Smooth muscle cell (in vitro differentiated cells): ENCODE data around the gene LMF1. TPM values are rescaled to one million over a fixed set of nuclear protein-coding genes. Genes with fewer than 3 reads are reported as not detected.

ENCODE experiments used
- DNase-seq: peaks from one replicate; lab custom pipeline; 2025; ENCODE audit not compliant: unreplicated experiment; lab: John Stamatoyannopoulos, UW
- H2AFZ ChIP-seq: fragments of 200-600 bp; sonication (generic); 2 replicates; pipeline ENCODE4 v1.6.0; 2016; ENCODE audit warnings: antibody characterized with exemption, low read depth, mild to moderate bottlenecking
- H3F3A ChIP-seq: fragments of 200-600 bp; sonication (generic); 2 replicates; pipeline ENCODE4 v1.6.0; 2017; ENCODE audit warnings: antibody characterized with exemption, low read depth
- H3K27ac ChIP-seq: fragments of 200-600 bp; sonication (generic); 2 replicates; pipeline ENCODE4 v1.5.1; 2016; ENCODE audit warnings: low read depth, mild to moderate bottlenecking
- H3K27me3 ChIP-seq: fragments of 200-600 bp; sonication (generic); 2 replicates; pipeline ENCODE4 v1.6.1; 2016; ENCODE audit warnings: low read depth, mild to moderate bottlenecking
- H3K36me3 ChIP-seq: fragments of 200-600 bp; sonication (generic); 2 replicates; pipeline ENCODE4 v1.5.1; 2016; ENCODE audit warnings: low read depth
- H3K4me1 ChIP-seq: fragments of 200-600 bp; sonication (generic); 2 replicates; pipeline ENCODE4 v1.5.1; 2016; ENCODE audit warnings: low read depth
- H3K4me2 ChIP-seq: fragments of 200-600 bp; sonication (generic); 2 replicates; pipeline ENCODE4 v1.6.0; 2016; ENCODE audit warnings: mild to moderate bottlenecking
- H3K4me3 ChIP-seq: fragments of 200-600 bp; sonication (generic); 2 replicates; pipeline ENCODE4 v1.5.1; 2016; ENCODE audit warnings: mild to moderate bottlenecking
- H3K79me2 ChIP-seq: fragments of 200-600 bp; sonication (generic); 2 replicates; pipeline ENCODE4 v1.6.0; 2016; ENCODE audit warnings: low read depth, mild to moderate bottlenecking
- H3K9ac ChIP-seq: fragments of 200-600 bp; sonication (generic); 2 replicates; pipeline ENCODE4 v1.6.0; 2016; ENCODE audit warnings: low read depth
- H3K9me3 ChIP-seq: fragments of 200-600 bp; sonication (generic); replicated peaks from 2 replicates; pipeline ENCODE4 v1.5.1; 2016; ENCODE audit warnings: low read depth
- H4K20me1 ChIP-seq: fragments of 200-600 bp; sonication (generic); 2 replicates; pipeline ENCODE4 v1.6.0; 2016; ENCODE audit warnings: low read depth
- CTCF ChIP-seq: fragments of 200-600 bp; sonication (generic); IDR thresholded peaks from 2 replicates; pipeline ENCODE4 v1.5.1; 2017; ENCODE audit warnings: borderline replicate concordance, mild to moderate bottlenecking, antibody characterized with exemption; ENCODE audit not compliant: insufficient read depth, poor library complexity, severe bottlenecking
- WGBS: methylation state at CpG from one replicate; pipeline ENCODE4 v1.1.7; 2016; ENCODE audit warnings: low lambda C conversion rate; 5-methylcytosine and 5-hydroxymethylcytosine counted together
- polyA plus RNA-seq: library from polyadenylated mRNA; unstranded; fragments of >200 nt; fragmentation: Nextera tagmentation; extraction: Ambion mirVana; gene quantifications from 2 replicates; pipeline ENCODE4 v1.2.1, GENCODE V29; 2016
- total RNA-seq: library from RNA; depleted of rRNA; stranded (reverse); fragments of >200 nt; gene quantifications from 2 replicates; pipeline ENCODE4 v1.2.3, GENCODE V29; 2014

LMF1 gene
- total and polyA plus RNA-seq, 2 experiments from 2014 or later, result 25.3 to 29.8 TPM

DNA sequence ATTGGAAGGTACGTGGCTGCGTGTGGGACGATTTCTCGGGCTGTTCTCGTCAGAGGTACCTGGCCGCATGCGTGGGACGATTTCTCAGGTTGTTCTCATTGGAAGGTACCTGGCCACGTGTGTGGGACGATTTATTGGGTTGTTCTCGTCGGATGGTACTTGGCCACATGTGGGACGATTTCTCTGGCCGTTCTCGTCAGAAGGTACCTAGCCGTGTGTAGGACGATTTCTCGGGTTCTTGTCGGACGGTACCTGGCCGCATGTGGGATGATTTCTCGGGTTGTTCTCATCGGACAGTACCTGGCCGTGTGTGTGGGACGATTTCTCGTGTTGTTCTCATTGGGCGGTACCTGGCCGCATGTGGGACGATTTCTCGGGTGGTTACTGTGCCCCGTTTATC lies 120.1 kb downstream of the LMF1 start:
- no peak for DNase-seq
- no peaks in the 10 kb centered on the region for H3K27me3 ChIP-seq
- no peak overlapping the region for H3K4me3 ChIP-seq
- no peak for TF ChIP-seq CTCF
- H3K4me1 ChIP-seq, result no peaks in the 10 kb centered on the region
- no peaks in the 10 kb centered on the region for H3F3A ChIP-seq
- H3K9ac ChIP-seq, result no peak overlapping the region
- no peak overlapping the region for H3K27ac ChIP-seq
- H3K4me2 ChIP-seq, result no peak overlapping the region
- H3K79me2 ChIP-seq, result no peaks in the 10 kb centered on the region
- no peaks in the 10 kb centered on the region for H3K9me3 ChIP-seq
- H2AFZ ChIP-seq, result no peak overlapping the region
- 93% methylated on average over 31 of the region's 31 CpGs for WGBS
- no peaks in the 10 kb centered on the region for H3K36me3 ChIP-seq
- no peaks in the 10 kb centered on the region for H4K20me1 ChIP-seq

GRCh38 chr16:848510-849253 lies 122.1 kb downstream of the LMF1 start:
- 96% methylated on average over 44 of the region's 44 CpGs for WGBS
- no peak overlapping the region for H3K4me3 ChIP-seq
- DNase-seq, result no peak
- no peak overlapping the region for H2AFZ ChIP-seq
- H3K36me3 ChIP-seq, result no peaks in the 10 kb centered on the region
- no peaks in the 10 kb centered on the region for H3K27me3 ChIP-seq
- no peak overlapping the region for H3K9ac ChIP-seq
- no peaks in the 10 kb centered on the region for H3K79me2 ChIP-seq
- no peaks in the 10 kb centered on the region for H3F3A ChIP-seq
- H4K20me1 ChIP-seq, result no peaks in the 10 kb centered on the region
- H3K27ac ChIP-seq, result no peak overlapping the region
- H3K4me1 ChIP-seq, result no peaks in the 10 kb centered on the region
- H3K9me3 ChIP-seq, result no peaks in the 10 kb centered on the region
- H3K4me2 ChIP-seq, result no peak overlapping the region
- no peak for TF ChIP-seq CTCF

GRCh38 chr16:847681-848445 lies 122.9 kb downstream of the LMF1 start:
- DNase-seq, result no peak
- Histone ChIP-seq H3K9me3 (no peaks in the 10 kb centered on the region), H3K79me2 (no peaks in the 10 kb centered on the region), H3K27me3 (no peaks in the 10 kb centered on the region), H3K4me3 (no peak overlapping the region), H3K36me3 (no peaks in the 10 kb centered on the region), H3F3A (no peaks in the 10 kb centered on the region), H3K27ac (no peak overlapping the region), H4K20me1 (no peaks in the 10 kb centered on the region), H3K9ac (no peak overlapping the region), H2AFZ (no peak overlapping the region), H3K4me2 (no peak overlapping the region), H3K4me1 (no peaks in the 10 kb centered on the region)
- no peak for TF ChIP-seq CTCF
- WGBS, result 97% methylated on average over 33 of the region's 33 CpGs
